GM12872 (cell line): Measurements from ENCODE around the gene VIPR2.

Source experiments
- CTCF ChIP-seq: IDR thresholded peaks from 3 replicates; pipeline ENCODE4 v1.5.1; 2011; ENCODE audit warnings: low read depth, mild to moderate bottlenecking, low read length, moderate library complexity; ENCODE audit not compliant: insufficient read depth

The VIPR2 gene

GRCh38 chr7:159154243-159154642, 9.6 kb upstream of the VIPR2 start:
- no peak for TF ChIP-seq CTCF

- TF ChIP-seq CTCF: no peak
Measured at GRCh38 chr7:159153511-159153910, 8.8 kb upstream of the VIPR2 start.

GRCh38 chr7:159152816-159153215, 8.1 kb upstream of the VIPR2 start:
- no peak for TF ChIP-seq CTCF

- TF ChIP-seq CTCF: no peak
Measured at GRCh38 chr7:159151231-159151630, 6.6 kb upstream of the VIPR2 start.

GRCh38 chr7:159149488-159149887, 4.8 kb upstream of the VIPR2 start:
- TF ChIP-seq CTCF: no peak

- no peak for TF ChIP-seq CTCF
Measured at GRCh38 chr7:159148430-159149395, 4.0 kb upstream of the VIPR2 start.

- no peak for TF ChIP-seq CTCF
Measured at GRCh38 chr7:159147687-159148086, 3.0 kb upstream of the VIPR2 start.
